GM18508 (cell line): Measurements from ENCODE around the gene PBX1.

Experiments
- ATAC-seq: cut with Tn5 transposase; IDR thresholded peaks from one replicate; pipeline ENCODE4 v1.9.1; 2021; ENCODE audit warnings: moderate number of reproducible peaks; ENCODE audit not compliant: insufficient read depth, unreplicated experiment

The PBX1 gene

DNA sequence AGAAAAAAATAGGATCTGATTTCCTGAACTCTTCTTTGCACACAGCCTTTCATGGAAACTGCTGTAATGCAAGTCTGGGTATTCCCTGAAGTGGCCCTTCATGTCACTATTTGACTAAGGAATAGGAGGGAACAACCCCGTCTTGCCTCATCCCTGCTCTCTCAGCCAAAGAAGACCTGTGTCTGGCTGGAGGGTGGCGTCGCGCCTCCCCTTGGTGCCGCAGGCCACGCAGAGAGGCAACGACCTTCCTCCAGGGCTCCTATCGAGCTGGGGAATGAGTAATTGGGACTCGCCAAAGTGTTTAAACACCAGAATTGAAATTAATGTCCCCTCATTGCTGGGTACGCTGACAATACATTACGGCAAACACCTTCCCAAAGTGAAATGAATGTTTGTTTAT, 129.8 kb downstream of the PBX1 start:
- ATAC-seq, result no peak

GRCh38 chr1:164689672-164690511, 130.9 kb downstream of the PBX1 start:
- no peak for ATAC-seq

GRCh38 chr1:164692420-164692819, 133.4 kb downstream of the PBX1 start:
- ATAC-seq, result no peak

- ATAC-seq, result no peak
Observed at GRCh38 chr1:164693564-164694359, 134.8 kb downstream of the PBX1 start.

DNA sequence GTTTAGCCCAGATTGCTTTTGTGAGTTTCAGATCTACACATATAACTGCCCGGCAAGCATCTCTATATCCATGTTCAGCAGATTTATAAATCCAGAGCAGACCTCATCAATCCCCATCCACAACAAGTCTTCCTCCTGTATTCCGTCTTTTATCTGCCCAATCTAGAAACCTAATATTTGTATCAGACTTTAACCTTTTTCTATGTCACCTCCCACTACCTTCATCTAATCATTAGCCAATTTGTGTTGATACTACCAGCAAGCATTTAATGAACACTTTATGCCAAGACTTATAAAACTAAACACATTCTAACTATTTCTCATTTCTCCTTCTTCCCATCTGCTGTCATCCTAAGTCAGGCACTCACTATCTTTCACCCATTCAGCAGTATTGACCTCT, 135.5 kb downstream of the PBX1 start:
- no peak for ATAC-seq

- no peak for ATAC-seq
Observed at GRCh38 chr1:164695956-164696665, 137.1 kb downstream of the PBX1 start.

GRCh38 chr1:164699815-164700491, 141.0 kb downstream of the PBX1 start:
- ATAC-seq, result no peak

- ATAC-seq, result no peak
Observed at GRCh38 chr1:164700683-164701082, 141.7 kb downstream of the PBX1 start.

GRCh38 chr1:164701189-164701761, 142.3 kb downstream of the PBX1 start:
- ATAC-seq, result no peak

DNA sequence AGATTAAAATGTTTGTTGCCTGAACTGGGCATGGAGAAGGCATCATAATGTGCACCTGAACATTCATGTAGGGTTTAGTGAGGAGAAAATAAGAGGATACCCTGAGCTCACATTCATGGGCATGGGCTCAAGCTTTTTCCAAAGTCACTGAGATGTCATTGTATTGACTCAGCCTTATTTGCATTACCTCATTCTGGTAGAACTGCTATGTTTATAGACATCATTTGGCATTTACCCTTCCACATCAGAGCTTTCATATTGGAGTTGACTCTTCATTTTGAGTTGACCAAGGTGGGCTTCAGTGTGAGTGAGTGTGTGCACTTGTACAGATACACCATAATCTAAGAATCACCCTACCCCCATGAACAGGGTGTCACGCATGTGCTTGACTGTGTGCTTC, 143.2 kb downstream of the PBX1 start:
- no peak for ATAC-seq

DNA sequence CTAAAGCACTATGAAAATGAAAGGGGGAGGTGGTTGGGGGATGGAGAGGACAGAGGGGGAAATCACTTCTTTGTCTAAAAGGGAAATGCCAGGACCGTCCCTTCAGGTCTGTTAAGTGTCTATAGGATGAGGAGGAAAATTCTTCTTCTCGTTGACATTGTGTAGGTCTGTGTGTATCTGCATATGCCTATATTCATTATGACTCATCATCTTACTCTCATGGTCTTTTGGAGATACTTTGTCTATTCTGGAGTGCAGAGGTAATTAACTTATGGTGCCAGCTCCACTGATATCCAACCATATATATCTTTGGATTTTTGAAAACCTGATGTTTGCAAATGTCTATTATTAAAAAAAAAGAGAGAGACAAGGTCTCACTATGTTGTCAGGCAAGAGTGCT, 143.7 kb downstream of the PBX1 start:
- ATAC-seq, result no peak

- ATAC-seq, result no peak
Observed at GRCh38 chr1:164703463-164703862, 144.5 kb downstream of the PBX1 start.

GRCh38 chr1:164703960-164704411, 145.0 kb downstream of the PBX1 start:
- ATAC-seq, result no peak

GRCh38 chr1:164704954-164705353, 146.0 kb downstream of the PBX1 start:
- ATAC-seq, result no peak

- no peak for ATAC-seq
Observed at GRCh38 chr1:164706606-164706987, 147.6 kb downstream of the PBX1 start.

DNA sequence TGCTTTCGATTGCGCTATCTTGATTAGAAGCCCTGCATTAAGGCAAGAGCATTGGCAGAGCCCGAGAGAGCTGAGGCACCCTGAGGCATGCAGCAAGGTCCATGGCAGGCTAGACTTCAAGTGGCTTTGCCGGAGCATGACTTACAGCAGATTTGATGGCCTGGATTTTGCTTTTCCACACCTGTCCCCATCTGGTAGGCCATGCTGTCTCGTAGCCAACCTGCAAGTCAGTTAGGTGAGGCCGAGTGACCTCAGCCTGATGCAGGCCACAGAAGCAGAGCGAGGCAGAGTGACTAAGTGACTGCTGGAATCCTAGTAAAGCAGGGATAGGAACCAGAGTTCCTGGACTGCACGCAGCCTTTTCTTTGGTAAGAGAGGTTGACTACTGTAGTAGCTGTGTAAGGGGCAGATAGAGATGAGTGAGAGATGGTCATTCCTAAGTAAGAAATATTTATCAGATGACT, 148.9 kb downstream of the PBX1 start:
- ATAC-seq, result no peak

DNA sequence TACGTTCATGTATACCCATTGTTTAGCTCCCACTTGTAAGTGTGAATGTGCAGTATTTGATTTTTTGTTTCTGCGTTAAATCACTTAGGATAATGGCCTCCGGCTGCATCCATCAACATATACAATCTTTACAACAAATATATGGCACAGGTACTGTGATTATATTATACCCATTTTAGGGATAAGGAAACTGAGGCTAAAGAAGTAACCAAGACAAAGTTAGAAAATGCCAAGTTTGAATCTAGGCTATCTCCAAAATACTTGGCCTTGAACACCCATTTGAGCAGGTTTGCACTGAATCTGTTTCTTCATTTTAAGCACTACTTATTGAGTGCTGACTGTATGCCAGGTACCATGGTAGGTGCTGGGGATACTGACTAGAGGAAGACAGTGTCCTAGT, 149.6 kb downstream of the PBX1 start:
- ATAC-seq, result no peak

DNA sequence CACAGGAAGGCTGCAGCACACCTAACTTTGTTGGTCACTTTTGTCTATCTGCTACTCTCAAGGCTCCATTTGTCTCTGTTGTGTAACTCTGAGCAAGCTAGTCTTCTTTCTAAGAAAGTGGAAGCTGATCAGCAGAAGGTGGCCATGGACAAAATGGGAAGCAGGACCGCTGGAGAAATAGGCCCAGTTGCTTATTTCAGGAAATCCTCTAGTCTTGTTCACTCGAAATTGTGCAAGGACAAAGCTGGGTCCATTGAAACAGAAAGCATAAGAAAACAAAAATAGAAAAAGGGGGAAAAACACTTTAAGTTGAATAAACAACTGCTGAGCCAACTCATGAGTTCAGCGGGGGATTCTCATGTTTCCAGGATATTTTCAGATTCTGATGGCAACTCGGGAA, 150.1 kb downstream of the PBX1 start:
- ATAC-seq, result no peak

DNA sequence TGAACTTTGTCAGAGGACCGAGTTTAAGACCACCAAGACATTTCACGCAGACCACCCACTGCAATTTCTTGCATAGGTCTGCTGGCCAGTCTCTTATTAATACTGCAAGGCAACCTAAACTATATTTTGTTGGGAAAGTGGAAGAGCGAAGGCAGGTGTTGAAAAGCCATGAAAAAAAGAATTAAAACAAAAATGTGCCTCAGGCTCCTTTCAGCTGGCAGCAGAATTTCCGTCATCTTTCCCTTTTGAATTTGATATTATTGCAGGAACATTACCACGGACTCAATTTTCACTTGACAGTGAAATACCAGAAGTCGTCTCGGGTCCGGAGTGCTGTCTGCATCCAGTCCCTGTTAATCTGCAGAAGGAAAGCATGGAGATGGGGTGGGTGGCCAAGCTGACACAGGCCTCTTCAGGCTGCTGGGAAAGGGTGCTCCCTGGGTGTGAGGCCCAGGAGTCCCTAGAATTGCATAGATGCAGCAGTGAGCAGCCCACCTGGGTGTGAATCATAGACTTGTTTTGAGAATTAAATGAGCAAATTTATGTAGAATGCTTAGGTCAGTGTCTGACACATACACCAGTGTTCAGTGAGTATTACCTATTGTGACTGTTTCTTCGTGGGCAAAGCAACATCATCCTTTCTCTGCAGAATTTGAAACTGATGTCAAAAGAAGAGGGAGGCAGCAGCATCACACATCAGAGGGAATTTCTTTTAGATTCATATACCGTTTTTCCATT, 150.7 kb downstream of the PBX1 start:
- ATAC-seq, result no peak
